IMR-90 (cell line): ENCODE results near the gene PHF20. TPM values are rescaled to one million over a fixed set of nuclear protein-coding genes. Genes with fewer than 3 reads are reported as not detected.

Experiments
- ATAC-seq: fragments of 200-7000 bp; cut with Tn5 transposase; 2 replicates; pipeline ENCODE4 v1.9.1; 2020; ENCODE audit warnings: low read depth, mild to moderate bottlenecking, moderate library complexity
- BruUV-seq: library from RNA; stranded (reverse); fragments of 400-500 nt; replicated peaks from 2 replicates; lab custom pipeline; 2021; lab: Mats Ljungman, UMichigan
- CTCF ChIA-PET: fragments of 300-600 bp; formaldehyde crosslinking; extraction: SDS; loops from one replicate; lab custom pipeline; 2021; ENCODE audit warnings: antibody characterized with exemption; lab: Yijun Ruan, JAX
- POLR2A ChIA-PET: fragments of 300-600 bp; sonication (Branson Sonifier 250); formaldehyde crosslinking; loops from one replicate; lab custom pipeline; 2022; ENCODE audit warnings: antibody characterized with exemption; ENCODE audit not compliant: unreplicated experiment; lab: Charles Lee
- DNase-seq: peaks from one replicate; pipeline ENCODE4 v3.0.0; 2013
- H2AFZ ChIP-seq: replicated peaks from 2 replicates; pipeline ENCODE3; 2013; ENCODE audit warnings: low read length, mild to moderate bottlenecking; ENCODE audit not compliant: poor library complexity
- H2AK5ac ChIP-seq: 2 replicates; pipeline ENCODE4 v1.6.1; 2013; ENCODE audit warnings: low read depth, low read length, inconsistent platforms
- H2AK9ac ChIP-seq: replicated peaks from 2 replicates; pipeline ENCODE3; 2013; ENCODE audit warnings: mild to moderate bottlenecking, low read depth, low read length, moderate library complexity; ENCODE audit not compliant: poor library complexity
- H2BK120ac ChIP-seq: 2 replicates; pipeline ENCODE4 v1.6.1; 2013; ENCODE audit warnings: low read depth, low read length, inconsistent platforms
- H2BK15ac ChIP-seq: 3 replicates; pipeline ENCODE4 v1.6.1; 2013; ENCODE audit warnings: low read depth, low read length, inconsistent platforms
- H2BK20ac ChIP-seq: 2 replicates; pipeline ENCODE4 v1.6.1; 2013; ENCODE audit warnings: low read depth, mild to moderate bottlenecking, inconsistent platforms, low read length, moderate library complexity
- H2BK5ac ChIP-seq: 2 replicates; pipeline ENCODE4 v1.6.1; 2013; ENCODE audit warnings: mild to moderate bottlenecking, low read depth, low read length, inconsistent platforms; ENCODE audit not compliant: poor library complexity, severe bottlenecking
- H3K14ac ChIP-seq: replicated peaks from 2 replicates; pipeline ENCODE4 v1.6.1; 2013; ENCODE audit warnings: low read depth, low read length, inconsistent platforms
- H3K18ac ChIP-seq: 2 replicates; pipeline ENCODE4 v1.6.1; 2013; ENCODE audit warnings: low read depth, low read length, control low read depth
- H3K23ac ChIP-seq: 2 replicates; pipeline ENCODE4 v1.6.1; 2013; ENCODE audit warnings: low read depth, low read length, inconsistent platforms
- H3K27ac ChIP-seq: 2 replicates; pipeline ENCODE4 v1.5.1; 2013; ENCODE audit warnings: mild to moderate bottlenecking, control low read depth, low read length; ENCODE audit not compliant: insufficient read depth
- H3K27me3 ChIP-seq: 2 replicates; pipeline ENCODE4 v1.6.1; 2013; ENCODE audit warnings: low read length; ENCODE audit not compliant: control insufficient read depth, insufficient read depth
- H3K36me3 ChIP-seq: 2 replicates; pipeline ENCODE4 v1.6.1; 2013; ENCODE audit warnings: low read length, mixed read lengths; ENCODE audit not compliant: control insufficient read depth, insufficient read depth
- H3K4ac ChIP-seq: 2 replicates; pipeline ENCODE4 v1.6.1; 2013; ENCODE audit warnings: low read depth, low read length, inconsistent platforms
- H3K4me1 ChIP-seq: 2 replicates; pipeline ENCODE4 v1.6.1; 2013; ENCODE audit warnings: low read length, mixed read lengths; ENCODE audit not compliant: control insufficient read depth, insufficient read depth
- H3K4me2 ChIP-seq: 2 replicates; pipeline ENCODE4 v1.6.1; 2013; ENCODE audit warnings: low read depth, mild to moderate bottlenecking, control low read depth, low read length, moderate library complexity
- H3K4me3 ChIP-seq: 2 replicates; pipeline ENCODE4 v1.5.1; 2013; ENCODE audit warnings: low read depth, mild to moderate bottlenecking, control low read depth, low read length, moderate library complexity; ENCODE audit not compliant: insufficient read depth
- H3K56ac ChIP-seq: 2 replicates; pipeline ENCODE4 v1.6.1; 2013; ENCODE audit warnings: low read length, inconsistent platforms; ENCODE audit not compliant: insufficient read depth; ENCODE audit errors: extremely low read depth
- H3K79me1 ChIP-seq, 2 experiments: 2 replicates each; pipeline ENCODE4 v1.6.1; 2013; ENCODE audit warnings: low read length in 2 of 2, inconsistent platforms in 1 of 2, low read depth in 1 of 2
- H3K9ac ChIP-seq: 2 replicates; pipeline ENCODE4 v1.6.1; 2013; ENCODE audit warnings: low read depth, low read length, control low read depth
- H3K9me1 ChIP-seq: 2 replicates; pipeline ENCODE4 v1.6.1; 2013; ENCODE audit warnings: low read length, inconsistent platforms; ENCODE audit not compliant: insufficient read depth
- H3K9me3 ChIP-seq: 2 replicates; pipeline ENCODE4 v1.6.1; 2013; ENCODE audit warnings: low read length; ENCODE audit not compliant: control insufficient read depth, insufficient read depth
- H4K20me1 ChIP-seq: 2 replicates; pipeline ENCODE4 v1.6.1; 2013; ENCODE audit warnings: low read length, inconsistent platforms; ENCODE audit not compliant: insufficient read depth
- H4K5ac ChIP-seq: 2 replicates; pipeline ENCODE4 v1.6.1; 2013; ENCODE audit warnings: mild to moderate bottlenecking, low read depth, low read length, control low read depth
- H4K8ac ChIP-seq, 2 experiments: 2 replicates each; pipeline ENCODE4 v1.6.1; 2013; ENCODE audit warnings: low read depth in 2 of 2, low read length in 2 of 2, control low read depth in 1 of 2, inconsistent platforms in 1 of 2
- H4K91ac ChIP-seq: 2 replicates; pipeline ENCODE4 v1.6.1; 2013; ENCODE audit warnings: low read depth, low read length, inconsistent platforms; ENCODE audit not compliant: insufficient read depth
- BHLHE40 ChIP-seq: fragments of 150-350 bp; IDR thresholded peaks from 2 replicates; pipeline ENCODE4 v1.6.1; 2016; ENCODE audit warnings: mild to moderate bottlenecking, low read depth, low read length
- CEBPB ChIP-seq: IDR thresholded peaks from 2 replicates; pipeline ENCODE4 v1.6.1; 2012; ENCODE audit warnings: low read depth, low read length, improper control_type of control experiment
- FOS ChIP-seq: fragments of 150-350 bp; IDR thresholded peaks from 2 replicates; pipeline ENCODE4 v1.6.1; 2016; ENCODE audit warnings: low read depth, low read length
- MAFK ChIP-seq: IDR thresholded peaks from 2 replicates; pipeline ENCODE4 v1.6.1; 2012; ENCODE audit warnings: low read depth, low read length, improper control_type of control experiment
- MAZ ChIP-seq: IDR thresholded peaks from 2 replicates; pipeline ENCODE4 v1.6.1; 2012; ENCODE audit warnings: low read depth, mild to moderate bottlenecking, low read length, improper control_type of control experiment, moderate library complexity, borderline replicate concordance
- MXI1 ChIP-seq: IDR thresholded peaks from 2 replicates; pipeline ENCODE4 v1.6.1; 2012; ENCODE audit warnings: low read depth, mild to moderate bottlenecking, low read length, moderate library complexity, borderline replicate concordance
- RAD21 ChIP-seq: IDR thresholded peaks from 2 replicates; pipeline ENCODE4 v1.6.1; 2012; ENCODE audit warnings: low read length, improper control_type of control experiment
- RCOR1 ChIP-seq: IDR thresholded peaks from 2 replicates; pipeline ENCODE4 v1.6.1; 2012; ENCODE audit warnings: mild to moderate bottlenecking, low read length, improper control_type of control experiment; ENCODE audit not compliant: insufficient replicate concordance
- RFX5 ChIP-seq: IDR thresholded peaks from 2 replicates; pipeline ENCODE4 v1.8.0; 2012; ENCODE audit warnings: low read depth, mild to moderate bottlenecking, low read length, moderate library complexity
- WGBS, 2 experiments: methylation state at CpG; one replicate each; pipeline versions ENCODE4 v1.1.5 to v1.1.7; 2013; ENCODE audit warnings: missing lambda C conversion rate in 2 of 2; ENCODE audit not compliant: insufficient read length in 1 of 2; ENCODE audit errors: extremely low coverage in 2 of 2; 5-methylcytosine and 5-hydroxymethylcytosine counted together
- dilution Hi-C: fragments of 300-500 bp; cut with HindIII; formaldehyde crosslinking; loops from one replicate; pipeline ENCODE4 v1.14.3; 2018; ENCODE audit warnings: low sequenced_read_pairs; ENCODE audit not compliant: unreplicated experiment
- in situ Hi-C: fragments of 300-500 bp; cut with MboI; formaldehyde crosslinking; loops from 3 replicates; pipeline ENCODE4 v1.14.3; 2019; ENCODE audit warnings: low sequenced_read_pairs, inconsistent platforms, mixed read lengths
- intact Hi-C: fragments of 100-400 bp; cut with micrococcal nuclease; formaldehyde crosslinking; loops from 2 replicates; pipeline ENCODE4 v1.10.0; 2022
- polyA plus RNA-seq, 3 experiments: library from polyadenylated mRNA; depleted of rRNA; stranded (reverse); fragments of >200 nt; gene quantifications; 2 replicates each; pipeline ENCODE4 v1.2.3, GENCODE V29; 2012; ENCODE audit warnings: low replicate concordance in 1 of 3
- total RNA-seq: library from RNA; depleted of rRNA; stranded (reverse); fragments of >200 nt; gene quantifications from 2 replicates; pipeline ENCODE4 v1.2.3, GENCODE V29; 2012
- TF ChIP-seq, protein P1 (sequence below): fragments of 150-350 bp; IDR thresholded peaks from 2 replicates; pipeline ENCODE4 v1.6.1; 2016; ENCODE audit warnings: low read depth, mild to moderate bottlenecking, low read length, moderate library complexity, borderline replicate concordance
- TF ChIP-seq, protein P2 (sequence below): conservative IDR thresholded peaks from 2 replicates; pipeline ENCODE4 v1.5.1; 2012; ENCODE audit warnings: mild to moderate bottlenecking, low read depth, low read length, improper control_type of control experiment
- TF ChIP-seq, protein P3 (sequence below): fragments of 150-350 bp; IDR thresholded peaks from 2 replicates; pipeline ENCODE4 v1.6.1; 2017; ENCODE audit warnings: mild to moderate bottlenecking, antibody characterized with exemption, low read length, low read depth

The PHF20 gene
- total and polyA plus RNA-seq, 2 of the 4 experiments (the other 2 are of a cell fraction) = 22.0 to 22.5 TPM

DNA sequence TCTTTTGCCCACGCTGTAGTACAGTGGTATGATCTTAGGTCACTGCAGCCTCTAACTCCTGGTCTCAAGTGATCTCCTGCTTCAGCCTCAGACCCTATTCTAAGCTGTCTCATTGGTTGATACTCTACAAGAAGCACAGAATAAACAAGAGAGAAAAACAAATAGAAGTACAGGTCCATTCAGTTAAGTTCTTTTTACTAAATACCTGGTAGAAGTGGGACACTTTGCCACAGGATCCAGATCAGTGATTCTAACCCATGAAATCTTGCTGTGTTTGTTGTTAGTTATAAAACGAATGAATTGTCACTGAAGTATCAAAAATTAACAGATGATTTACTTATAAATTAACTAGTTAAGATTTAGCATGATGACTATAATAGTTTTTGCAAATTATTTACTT, 105.8 kb downstream of the PHF20 start:
- Histone ChIP-seq H3K23ac (peak overlapping the region; percentile 55; the same call in 1 of the 2 replicates), H3K79me1 (peaks cover 18 to 69% of the 10 kb centered on the region in 2 experiments), H4K5ac (peak overlapping the region; percentile 15; the same call in 1 of the 2 replicates), H3K14ac (peak overlapping the region; percentile 68; the same call in 1 of the 2 replicates), H3K4me3 (no peak overlapping the region), H3K36me3 (no peaks in the 10 kb centered on the region; the same call in 1 of the 2 replicates), H3K9me3 (no peaks in the 10 kb centered on the region), H4K91ac (peak overlapping the region; percentile 63), H4K8ac (0 out of 4 replicates have a peak overlapping the region, but pooled peaks of 1 of the 2 experiments have one; percentile 4), H2AFZ (no peak overlapping the region), H3K56ac (no peak overlapping the region), H3K27me3 (no peaks in the 10 kb centered on the region), H2AK5ac (no peak overlapping the region), H3K9me1 (peaks cover 18% of the 10 kb centered on the region), H3K9ac (no peak overlapping the region), H3K4me2 (no peak overlapping the region), H4K20me1 (no peaks in the 10 kb centered on the region), H3K4me1 (peaks cover 15% of the 10 kb centered on the region), H2BK120ac (peak overlapping the region; percentile 75), H2BK5ac (peak overlapping the region; percentile 17), H3K18ac (peak overlapping the region; percentile 42; the same call in 1 of the 2 replicates), H3K4ac (peak overlapping the region; percentile 69), H2BK20ac (peak overlapping the region; percentile 38; the same call in 1 of the 2 replicates), H2BK15ac (no peak overlapping the region), H2AK9ac (no peak overlapping the region), H3K27ac (no peak overlapping the region)
- POLR2A ChIA-PET = no interaction called here
- BruUV-seq = no TSS peak
- no CpG with 5 or more reads among the region's 2 CpGs for WGBS, 2 experiments
- ATAC-seq (no peak), DNase-seq (no peak)
- dilution Hi-C loops (no loop called here), intact Hi-C loops (no loop called here), in situ Hi-C loops (no loop called here)
- TF ChIP-seq RFX5 = no peak
- TF ChIP-seq, protein P1, sequence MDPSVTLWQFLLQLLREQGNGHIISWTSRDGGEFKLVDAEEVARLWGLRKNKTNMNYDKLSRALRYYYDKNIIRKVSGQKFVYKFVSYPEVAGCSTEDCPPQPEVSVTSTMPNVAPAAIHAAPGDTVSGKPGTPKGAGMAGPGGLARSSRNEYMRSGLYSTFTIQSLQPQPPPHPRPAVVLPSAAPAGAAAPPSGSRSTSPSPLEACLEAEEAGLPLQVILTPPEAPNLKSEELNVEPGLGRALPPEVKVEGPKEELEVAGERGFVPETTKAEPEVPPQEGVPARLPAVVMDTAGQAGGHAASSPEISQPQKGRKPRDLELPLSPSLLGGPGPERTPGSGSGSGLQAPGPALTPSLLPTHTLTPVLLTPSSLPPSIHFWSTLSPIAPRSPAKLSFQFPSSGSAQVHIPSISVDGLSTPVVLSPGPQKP = no peak
- no peak for TF ChIP-seq FOS
- TF ChIP-seq, protein P2, sequence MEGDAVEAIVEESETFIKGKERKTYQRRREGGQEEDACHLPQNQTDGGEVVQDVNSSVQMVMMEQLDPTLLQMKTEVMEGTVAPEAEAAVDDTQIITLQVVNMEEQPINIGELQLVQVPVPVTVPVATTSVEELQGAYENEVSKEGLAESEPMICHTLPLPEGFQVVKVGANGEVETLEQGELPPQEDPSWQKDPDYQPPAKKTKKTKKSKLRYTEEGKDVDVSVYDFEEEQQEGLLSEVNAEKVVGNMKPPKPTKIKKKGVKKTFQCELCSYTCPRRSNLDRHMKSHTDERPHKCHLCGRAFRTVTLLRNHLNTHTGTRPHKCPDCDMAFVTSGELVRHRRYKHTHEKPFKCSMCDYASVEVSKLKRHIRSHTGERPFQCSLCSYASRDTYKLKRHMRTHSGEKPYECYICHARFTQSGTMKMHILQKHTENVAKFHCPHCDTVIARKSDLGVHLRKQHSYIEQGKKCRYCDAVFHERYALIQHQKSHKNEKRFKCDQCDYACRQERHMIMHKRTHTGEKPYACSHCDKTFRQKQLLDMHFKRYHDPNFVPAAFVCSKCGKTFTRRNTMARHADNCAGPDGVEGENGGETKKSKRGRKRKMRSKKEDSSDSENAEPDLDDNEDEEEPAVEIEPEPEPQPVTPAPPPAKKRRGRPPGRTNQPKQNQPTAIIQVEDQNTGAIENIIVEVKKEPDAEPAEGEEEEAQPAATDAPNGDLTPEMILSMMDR = no peak
- no peak for TF ChIP-seq BHLHE40
- TF ChIP-seq RCOR1 = no peak
- no peak for TF ChIP-seq RAD21
- no peak for TF ChIP-seq MXI1
- TF ChIP-seq CEBPB = no peak
- no peak for TF ChIP-seq MAZ
- TF ChIP-seq MAFK = no peak
- TF ChIP-seq, protein P3, sequence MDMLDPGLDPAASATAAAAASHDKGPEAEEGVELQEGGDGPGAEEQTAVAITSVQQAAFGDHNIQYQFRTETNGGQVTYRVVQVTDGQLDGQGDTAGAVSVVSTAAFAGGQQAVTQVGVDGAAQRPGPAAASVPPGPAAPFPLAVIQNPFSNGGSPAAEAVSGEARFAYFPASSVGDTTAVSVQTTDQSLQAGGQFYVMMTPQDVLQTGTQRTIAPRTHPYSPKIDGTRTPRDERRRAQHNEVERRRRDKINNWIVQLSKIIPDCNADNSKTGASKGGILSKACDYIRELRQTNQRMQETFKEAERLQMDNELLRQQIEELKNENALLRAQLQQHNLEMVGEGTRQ = no peak
- CTCF ChIA-PET = no interaction called here
